HCT116 (cell line): ENCODE results near the gene KLK6. TPM values are rescaled to one million over a fixed set of nuclear protein-coding genes. Genes with fewer than 3 reads are reported as not detected.

Source experiments
- ATAC-seq: fragments of 200-7000 bp; cut with Tn5 transposase; 2 replicates; pipeline ENCODE4 v1.9.1; 2020; ENCODE audit warnings: mild to moderate bottlenecking, moderate library complexity
- BruUV-seq: library from RNA; stranded (reverse); fragments of 400-500 nt; replicated peaks from 2 replicates; lab custom pipeline; 2021; lab: Mats Ljungman, UMichigan
- CTCF ChIA-PET: fragments of 300-600 bp; sonication (Branson Sonifier 250); formaldehyde crosslinking; loops from one replicate; lab custom pipeline; 2021; ENCODE audit warnings: antibody characterized with exemption; lab: Charles Lee
- POLR2A ChIA-PET: fragments of 300-600, 350-600 bp; sonication (Branson Sonifier 250); formaldehyde crosslinking; loops from one replicate; lab custom pipeline; 2021; ENCODE audit warnings: antibody characterized with exemption; lab: Charles Lee
- RAD21 ChIA-PET, 2 experiments: fragments of 300-600 bp; sonication (Branson Sonifier 250); formaldehyde crosslinking; loops; one replicate each; lab custom pipeline; 2023; ENCODE audit warnings: low total read pairs in 2 of 2; ENCODE audit not compliant: uncharacterized antibody in 2 of 2, unreplicated experiment in 2 of 2, low non-redundant PET in 1 of 2; lab: Charles Lee
- DNase-seq: peaks from one replicate; pipeline ENCODE4 v3.0.0-alpha.2; 2010; ENCODE audit warnings: low read depth, low spot score
- H2AFZ ChIP-seq: fragments of 200-600 bp; shearing (Covaris generic), sonication (generic); 2 replicates; pipeline ENCODE4 v1.6.1; 2017; ENCODE audit warnings: low read depth, mixed run types, mixed read lengths, antibody characterized with exemption, low read length; ENCODE audit not compliant: poor library complexity, severe bottlenecking
- H3K27ac ChIP-seq: 2 replicates; pipeline ENCODE4 v1.5.1; 2012; ENCODE audit warnings: low read depth, low read length
- H3K27me3 ChIP-seq: fragments of 200-600 bp; sonication (generic); 2 replicates; pipeline ENCODE4 v1.6.1; 2016; ENCODE audit warnings: mixed run types, low read length, mixed read lengths; ENCODE audit not compliant: insufficient read depth
- H3K36me3 ChIP-seq, 2 experiments: fragments of 200-500 bp in 1 of 2; fragments of 200-600 bp in 1 of 2; sonication (Bioruptor generic) in 1 of 2; sonication (generic) in 1 of 2; 2 replicates each; pipeline versions ENCODE4 v1.5.1 to v1.6.1; 2014 to 2016; ENCODE audit warnings: low read length in 2 of 2, inconsistent platforms in 1 of 2, mixed read lengths in 1 of 2, mixed run types in 1 of 2; ENCODE audit not compliant: insufficient read depth in 2 of 2, control insufficient read depth in 1 of 2
- H3K4me1 ChIP-seq, 2 experiments: fragments of 200-600 bp in 1 of 2; sonication (generic) in 1 of 2; 2 replicates each; pipeline versions ENCODE4 v1.5.1 to v1.6.1; 2012 to 2017; ENCODE audit warnings: low read length in 2 of 2, inconsistent platforms in 1 of 2, mild to moderate bottlenecking in 1 of 2, mixed read lengths in 1 of 2, mixed run types in 1 of 2, moderate library complexity in 1 of 2; ENCODE audit not compliant: insufficient read depth in 2 of 2, control insufficient read depth in 1 of 2
- H3K4me2 ChIP-seq: fragments of 200-600 bp; sonication (generic); 2 replicates; pipeline ENCODE4 v1.6.1; 2017; ENCODE audit warnings: mixed run types, low read length, mixed read lengths
- H3K4me3 ChIP-seq, 2 experiments: fragments of 200-600 bp in 1 of 2; sonication (generic) in 1 of 2; replicated peaks in 1 of 2; 2 replicates each; pipeline ENCODE4 v1.5.1; 2011 to 2016; ENCODE audit warnings: low read length in 2 of 2, control low read depth in 1 of 2, low read depth in 1 of 2, mild to moderate bottlenecking in 1 of 2, mixed read lengths in 1 of 2, mixed run types in 1 of 2
- H3K79me2 ChIP-seq: fragments of 200-600 bp; sonication (generic); 2 replicates; pipeline ENCODE4 v1.6.1; 2017; ENCODE audit warnings: mild to moderate bottlenecking, mixed run types, low read length, moderate library complexity, mixed read lengths; ENCODE audit not compliant: insufficient read depth
- H3K9ac ChIP-seq: fragments of 200-600 bp; sonication (generic); 2 replicates; pipeline ENCODE4 v1.6.1; 2016; ENCODE audit warnings: low read length, mixed read lengths
- H3K9me2 ChIP-seq: fragments of 200-600 bp; sonication (generic), shearing (Covaris generic); 2 replicates; pipeline ENCODE4 v1.6.1; 2017; ENCODE audit warnings: mixed run types, mild to moderate bottlenecking, moderate library complexity; ENCODE audit not compliant: insufficient read depth
- H3K9me3 ChIP-seq, 2 experiments: fragments of 200-500 bp in 1 of 2; fragments of 200-600 bp in 1 of 2; sonication (Bioruptor generic) in 1 of 2; sonication (generic) in 1 of 2; 2 replicates each; pipeline ENCODE4 v1.6.1; 2014 to 2017; ENCODE audit warnings: low read length in 2 of 2, mixed read lengths in 2 of 2, inconsistent platforms in 1 of 2, low read depth in 1 of 2, mild to moderate bottlenecking in 1 of 2, mixed run types in 1 of 2, moderate library complexity in 1 of 2; ENCODE audit not compliant: control insufficient read depth in 1 of 2, insufficient read depth in 1 of 2
- H4K20me1 ChIP-seq: fragments of 200-600 bp; sonication (generic), shearing (Covaris generic); 2 replicates; pipeline ENCODE4 v1.6.1; 2017; ENCODE audit warnings: mixed run types, mild to moderate bottlenecking, moderate library complexity; ENCODE audit not compliant: insufficient read depth
- CBX3 ChIP-seq: IDR thresholded peaks from 2 replicates; pipeline ENCODE4 v1.6.1; 2012; ENCODE audit warnings: low read depth
- CEBPB ChIP-seq: IDR thresholded peaks from 2 replicates; pipeline ENCODE4 v1.6.1; 2012; ENCODE audit warnings: low read depth
- ELF1 ChIP-seq: IDR thresholded peaks from 2 replicates; pipeline ENCODE4 v1.6.1; 2012; ENCODE audit warnings: low read depth, borderline replicate concordance
- EZH2 ChIP-seq: fragments of 200-600 bp; sonication (generic); IDR thresholded peaks from 2 replicates; pipeline ENCODE4 v1.6.1; 2017; ENCODE audit warnings: antibody characterized with exemption, mixed run types
- FOSL1 ChIP-seq: IDR thresholded peaks from 2 replicates; pipeline ENCODE4 v1.6.1; 2012; ENCODE audit warnings: low read depth
- JUND ChIP-seq: IDR thresholded peaks from 2 replicates; pipeline ENCODE4 v1.6.1; 2012
- POLR2A ChIP-seq: IDR thresholded peaks from 2 replicates; pipeline ENCODE4 v1.7.0; 2011; ENCODE audit warnings: borderline replicate concordance; ENCODE audit not compliant: insufficient read depth, insufficient read length; ENCODE audit errors: extremely low read depth
- POLR2AphosphoS5 ChIP-seq: IDR thresholded peaks from 2 replicates; pipeline ENCODE4 v1.6.1; 2011; ENCODE audit warnings: mild to moderate bottlenecking, low read depth, low read length, moderate library complexity
- RAD21 ChIP-seq: IDR thresholded peaks from 2 replicates; pipeline ENCODE4 v1.6.1; 2012; ENCODE audit warnings: low read depth, mild to moderate bottlenecking
- SIN3A ChIP-seq: IDR thresholded peaks from 2 replicates; pipeline ENCODE4 v1.6.1; 2012; ENCODE audit warnings: low read depth
- SP1 ChIP-seq: IDR thresholded peaks from 2 replicates; pipeline ENCODE4 v1.6.1; 2012; ENCODE audit warnings: low read depth
- SRF ChIP-seq: IDR thresholded peaks from 2 replicates; pipeline ENCODE4 v1.6.1; 2012; ENCODE audit warnings: low read depth
- TCF7L2 ChIP-seq: IDR thresholded peaks from 2 replicates; pipeline ENCODE4 v1.7.0; 2011; ENCODE audit warnings: borderline replicate concordance, inconsistent platforms; ENCODE audit not compliant: insufficient read depth, insufficient read length; ENCODE audit errors: extremely low read depth
- YY1 ChIP-seq: IDR thresholded peaks from 2 replicates; pipeline ENCODE4 v1.6.1; 2011; ENCODE audit warnings: low read length, low read depth, moderate library complexity, mild to moderate bottlenecking; ENCODE audit not compliant: insufficient replicate concordance; ENCODE audit errors: extremely low read depth
- ZFX ChIP-seq: fragments of 450-650 bp; IDR thresholded peaks from 2 replicates; pipeline ENCODE4 v1.6.1; 2017
- ZNF274 ChIP-seq: fragments of 200-500 bp; sonication (Bioruptor generic); IDR thresholded peaks from 2 replicates; pipeline ENCODE4 v1.6.1; 2014; ENCODE audit warnings: mild to moderate bottlenecking, low read depth, low read length, inconsistent platforms
- intact Hi-C: fragments of 100-400 bp; cut with micrococcal nuclease; formaldehyde crosslinking; loops from 2 replicates; pipeline ENCODE4 v1.10.0; 2022
- total RNA-seq: library from RNA; stranded (reverse); gene quantifications from one replicate; pipeline ENCODE4 v1.2.1, GENCODE V29; 2021; ENCODE audit not compliant: unreplicated experiment
- TF ChIP-seq, protein P1 (sequence below): IDR thresholded peaks from 2 replicates; pipeline ENCODE4 v1.6.1; 2011; ENCODE audit warnings: mild to moderate bottlenecking, low read length, moderate library complexity; ENCODE audit not compliant: insufficient replicate concordance; ENCODE audit errors: extremely low read depth

KLK6 gene
- total RNA-seq, 1 experiment from 2014 or later = 40.5 TPM

GRCh38 chr19:50932018-50932689 is 37.2 kb downstream of the KLK6 start (continued):
- TF ChIP-seq SIN3A (peak; percentile 81), FOSL1 (peak; percentile 72), YY1 (no peak), RAD21 (peak; percentile 37), JUND (peak; percentile 77)

DNA sequence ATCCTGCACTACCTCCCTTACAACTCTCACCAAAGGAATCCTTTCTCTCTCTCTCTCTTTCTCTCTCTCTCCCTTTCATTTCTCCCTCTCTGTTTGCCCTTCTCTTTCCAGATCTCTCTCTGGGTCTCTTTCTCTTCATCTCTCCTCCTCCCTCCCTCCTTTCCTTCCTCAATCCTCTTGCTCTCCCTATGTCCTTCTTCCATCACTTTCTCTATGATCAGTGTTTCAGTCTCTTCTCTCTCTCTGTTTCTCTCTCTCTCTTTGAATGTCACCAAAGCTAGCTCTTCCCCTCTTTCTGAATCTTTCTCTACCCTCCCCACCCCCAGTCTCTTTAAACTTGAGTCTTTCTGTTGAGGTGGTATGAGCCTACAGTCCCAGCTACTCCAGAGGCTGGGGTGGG is 38.4 kb downstream of the KLK6 start:
- H3K27ac ChIP-seq = peak overlapping the region; percentile 78
- no peaks in the 10 kb centered on the region for H3K9me3 ChIP-seq
- RAD21 ChIA-PET = interaction anchor here (1.0 to 2.8 kb wide), 4 partner anchors 38 to 86 kb away, joined by 3 to 8 read pairs (median 4); partner anchors contain the start of gene KLK6 (in 2 of the 2)
- no peaks in the 10 kb centered on the region for H3K9me2 ChIP-seq
- CTCF ChIA-PET = interaction anchor here (1.3 to 10.4 kb wide), 4 partner anchors 9 to 166 kb away, joined by 5 to 62 read pairs (median 8); no protein-coding TSS in a partner anchor
- H4K20me1 ChIP-seq = no peaks in the 10 kb centered on the region
- H2AFZ ChIP-seq = peak overlapping the region; percentile 24
- H3K4me2 ChIP-seq = peak overlapping the region; percentile 82
- no TSS peak for BruUV-seq
- H3K36me3 ChIP-seq = no peaks in the 10 kb centered on the region
- no peaks in the 10 kb centered on the region for H3K79me2 ChIP-seq
- H3K9ac ChIP-seq = peak overlapping the region; percentile 34; the same call in 1 of the 2 replicates
- peaks cover 47 to 54% of the 10 kb centered on the region in 2 experiments for H3K4me1 ChIP-seq
- intact Hi-C loops = loop anchor here (2.0 kb wide), 1 partner anchor 166 kb away; no protein-coding TSS in a partner anchor
- no peak overlapping the region; a peak in 1 of 4 replicates for H3K4me3 ChIP-seq
- POLR2A ChIA-PET = interaction anchor here (0.6 to 1.0 kb wide), 3 partner anchors 10 to 208 kb away, joined by 3 read pairs; partner anchors contain the start of gene CLEC11A
- H3K27me3 ChIP-seq = no peaks in the 10 kb centered on the region
- DNase-seq = no peak
- TF ChIP-seq FOSL1 = no peak
- no peak for ATAC-seq

- RAD21 ChIA-PET = interaction anchor here in 1 of 2 experiments (2.8 kb wide), 1 partner anchor 88 kb away, joined by 8 read pairs; no protein-coding TSS in a partner anchor
- H3K36me3 ChIP-seq = no peaks in the 10 kb centered on the region
- no peaks in the 10 kb centered on the region for H4K20me1 ChIP-seq
- H3K27ac ChIP-seq = no peak overlapping the region
- H3K27me3 ChIP-seq = no peaks in the 10 kb centered on the region
- intact Hi-C loops = no loop called here
- POLR2A ChIA-PET = no interaction called here
- no peak overlapping the region for H3K9ac ChIP-seq
- CTCF ChIA-PET = interaction anchor here (1.1 to 10.4 kb wide), 2 partner anchors 89 to 168 kb away, joined by 3 to 62 read pairs; no protein-coding TSS in a partner anchor
- ATAC-seq (no peak), DNase-seq (no peak)
- H3K79me2 ChIP-seq = no peaks in the 10 kb centered on the region
- no TSS peak for BruUV-seq
- H3K4me3 ChIP-seq = no peak overlapping the region
- peaks cover 43 to 45% of the 10 kb centered on the region in 2 experiments for H3K4me1 ChIP-seq
- H3K9me3 ChIP-seq = no peaks in the 10 kb centered on the region
- no peak overlapping the region for H3K4me2 ChIP-seq
- H2AFZ ChIP-seq = no peak overlapping the region
- H3K9me2 ChIP-seq = no peaks in the 10 kb centered on the region
- TF ChIP-seq CBX3 = no peak
- TF ChIP-seq RAD21 = no peak
- TF ChIP-seq, protein P1, sequence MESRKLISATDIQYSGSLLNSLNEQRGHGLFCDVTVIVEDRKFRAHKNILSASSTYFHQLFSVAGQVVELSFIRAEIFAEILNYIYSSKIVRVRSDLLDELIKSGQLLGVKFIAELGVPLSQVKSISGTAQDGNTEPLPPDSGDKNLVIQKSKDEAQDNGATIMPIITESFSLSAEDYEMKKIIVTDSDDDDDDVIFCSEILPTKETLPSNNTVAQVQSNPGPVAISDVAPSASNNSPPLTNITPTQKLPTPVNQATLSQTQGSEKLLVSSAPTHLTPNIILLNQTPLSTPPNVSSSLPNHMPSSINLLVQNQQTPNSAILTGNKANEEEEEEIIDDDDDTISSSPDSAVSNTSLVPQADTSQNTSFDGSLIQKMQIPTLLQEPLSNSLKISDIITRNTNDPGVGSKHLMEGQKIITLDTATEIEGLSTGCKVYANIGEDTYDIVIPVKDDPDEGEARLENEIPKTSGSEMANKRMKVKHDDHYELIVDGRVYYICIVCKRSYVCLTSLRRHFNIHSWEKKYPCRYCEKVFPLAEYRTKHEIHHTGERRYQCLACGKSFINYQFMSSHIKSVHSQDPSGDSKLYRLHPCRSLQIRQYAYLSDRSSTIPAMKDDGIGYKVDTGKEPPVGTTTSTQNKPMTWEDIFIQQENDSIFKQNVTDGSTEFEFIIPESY = no peak
- TF ChIP-seq SRF = no peak
- no peak for TF ChIP-seq CEBPB
- no peak for TF ChIP-seq POLR2AphosphoS5
- no peak for TF ChIP-seq POLR2A
- TF ChIP-seq TCF7L2 = no peak
- TF ChIP-seq ELF1 = no peak
- no peak for TF ChIP-seq JUND
- no peak for TF ChIP-seq ZNF274
- no peak for TF ChIP-seq EZH2
- no peak for TF ChIP-seq ZFX
- no peak for TF ChIP-seq SP1
Observed at GRCh38 chr19:50928831-50929230, 40.6 kb downstream of the KLK6 start.
